Measurements from ENCODE around the gene STK11. TPM values are rescaled to one million over a fixed set of nuclear protein-coding genes. Genes with fewer than 3 reads are reported as not detected.

The STK11 gene
- total RNA-seq, 3 donors from 2014 or later = 69.6 to 86.6 (median 76.3) TPM

- intact Hi-C loops (cut with DNase I, micrococcal nuclease) = no loop called here
- DNase-seq (no peak), ATAC-seq (no peak)
- no peaks in the 10 kb centered on the region for H3K9me3 ChIP-seq
- H3K4me3 ChIP-seq = no peak overlapping the region
- no peak for TF ChIP-seq CTCF (IDR thresholded peaks at IDR 0.05)
- H3K4me1 ChIP-seq (ENCODE audit: low read depth) = no peaks in the 10 kb centered on the region
- H3K36me3 ChIP-seq (ENCODE audit: low read depth) = peaks cover 3% of the 10 kb centered on the region
Observed at GRCh38 chr19:1224847-1225246, 19.3 kb downstream of the STK11 start.

GRCh38 chr19:1225440-1226226, 20.1 kb downstream of the STK11 start:
- intact Hi-C loops (cut with DNase I, micrococcal nuclease) = no loop called here
- H3K9me3 ChIP-seq = no peaks in the 10 kb centered on the region
- DNase-seq (no peak), ATAC-seq (no peak)
- no peak overlapping the region for H3K4me3 ChIP-seq
- peaks cover 3% of the 10 kb centered on the region for H3K36me3 ChIP-seq (ENCODE audit: low read depth)
- H3K4me1 ChIP-seq (ENCODE audit: low read depth) = no peaks in the 10 kb centered on the region
- no peak for TF ChIP-seq CTCF (IDR thresholded peaks at IDR 0.05)

- peaks cover 3% of the 10 kb centered on the region for H3K36me3 ChIP-seq (ENCODE audit: low read depth)
- ATAC-seq = no peak
- no peaks in the 10 kb centered on the region for H3K4me1 ChIP-seq (ENCODE audit: low read depth)
- no peak for TF ChIP-seq CTCF (IDR thresholded peaks at IDR 0.05)
- H3K9me3 ChIP-seq = no peaks in the 10 kb centered on the region
- intact Hi-C loops (cut with DNase I, micrococcal nuclease) = no loop called here
- no peak for DNase-seq
- H3K4me3 ChIP-seq = no peak overlapping the region
Observed at GRCh38 chr19:1226227-1226518, 20.6 kb downstream of the STK11 start.

GRCh38 chr19:1226522-1227303, 21.1 kb downstream of the STK11 start:
- H3K9me3 ChIP-seq = no peaks in the 10 kb centered on the region
- DNase-seq = no peak
- intact Hi-C loops (cut with DNase I, micrococcal nuclease) = no loop called here
- no peaks in the 10 kb centered on the region for H3K4me1 ChIP-seq (ENCODE audit: low read depth)
- H3K4me3 ChIP-seq = no peak overlapping the region
- no peak for TF ChIP-seq CTCF (IDR thresholded peaks at IDR 0.05)
- ATAC-seq = no peak
- peaks cover 3% of the 10 kb centered on the region for H3K36me3 ChIP-seq (ENCODE audit: low read depth)

- intact Hi-C loops (cut with DNase I, micrococcal nuclease) = no loop called here
- DNase-seq (peak in 2 of 3 donors; percentile 63 to 72), ATAC-seq (peak; percentile 56)
- Histone ChIP-seq H3K4me3 (no peak overlapping the region), H3K9me3 (no peaks in the 10 kb centered on the region), H3K4me1 (ENCODE audit: low read depth) (peaks cover under 1% of the 10 kb centered on the region), H3K36me3 (ENCODE audit: low read depth) (peaks cover 3% of the 10 kb centered on the region)
- no peak for TF ChIP-seq CTCF (IDR thresholded peaks at IDR 0.05)
Observed at GRCh38 chr19:1227304-1228054, 21.9 kb downstream of the STK11 start.

All from mucosa of descending colon (tissue), 3 donors.